GM18909 (cell line): ENCODE measurements around the gene KLHDC8A.
"Not testable (repeated sequence)": the region's sequence is repeated elsewhere in the genome, so short reads cannot be mapped to it uniquely, and the experiment has no call there.

ENCODE experiments used
- ATAC-seq: cut with Tn5 transposase; IDR thresholded peaks from one replicate; pipeline ENCODE4 v1.9.1; 2021; ENCODE audit warnings: mild to moderate bottlenecking; ENCODE audit not compliant: unreplicated experiment, poor library complexity

The KLHDC8A gene, protein sequence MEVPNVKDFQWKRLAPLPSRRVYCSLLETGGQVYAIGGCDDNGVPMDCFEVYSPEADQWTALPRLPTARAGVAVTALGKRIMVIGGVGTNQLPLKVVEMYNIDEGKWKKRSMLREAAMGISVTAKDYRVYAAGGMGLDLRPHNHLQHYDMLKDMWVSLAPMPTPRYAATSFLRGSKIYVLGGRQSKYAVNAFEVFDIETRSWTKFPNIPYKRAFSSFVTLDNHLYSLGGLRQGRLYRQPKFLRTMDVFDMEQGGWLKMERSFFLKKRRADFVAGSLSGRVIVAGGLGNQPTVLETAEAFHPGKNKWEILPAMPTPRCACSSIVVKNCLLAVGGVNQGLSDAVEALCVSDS

DNA sequence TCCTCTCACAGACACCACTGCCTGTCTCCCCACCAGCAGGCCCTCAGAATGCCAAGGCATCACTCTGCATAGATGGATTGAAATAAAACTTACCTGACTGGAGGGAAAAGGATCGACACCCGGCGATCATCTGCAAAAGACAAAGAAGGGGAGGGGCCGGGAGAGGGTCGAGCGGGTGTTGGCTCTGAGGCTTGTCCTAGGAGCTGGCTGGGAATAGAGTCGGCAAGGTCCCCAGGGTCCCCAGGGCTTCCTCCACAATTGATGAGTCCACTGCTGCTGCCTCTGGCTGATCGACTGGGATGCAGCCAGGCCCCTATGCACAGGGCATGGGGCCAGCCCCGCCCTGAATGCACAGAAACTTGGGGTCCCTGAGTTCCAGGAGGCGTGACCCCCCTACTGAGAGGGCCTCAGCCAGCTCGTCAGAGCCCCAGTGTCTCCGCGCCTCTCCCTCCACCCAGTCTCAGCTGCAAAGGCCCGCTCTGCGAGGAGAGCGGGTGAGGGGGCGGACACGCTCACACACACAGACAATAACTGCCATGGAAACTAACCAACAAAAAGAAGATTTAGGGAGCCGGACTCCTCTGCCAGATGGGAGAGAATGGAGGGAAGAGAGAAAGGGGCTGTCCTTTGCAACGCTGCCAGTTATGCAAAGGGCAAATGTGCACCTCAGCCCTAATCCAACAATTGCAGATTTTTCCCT lies at the start of gene KLHDC8A:
Gene KLHDC8A (minus strand): TSS at position 483 of the 700 bp plus-strand sequence. CDS start 13,318 bp downstream, outside the sequence.
- no peak for ATAC-seq

- ATAC-seq = not testable (repeated sequence)
Observed at GRCh38 chr1:205406252-205406651, 49.5 kb upstream of the KLHDC8A start.

DNA sequence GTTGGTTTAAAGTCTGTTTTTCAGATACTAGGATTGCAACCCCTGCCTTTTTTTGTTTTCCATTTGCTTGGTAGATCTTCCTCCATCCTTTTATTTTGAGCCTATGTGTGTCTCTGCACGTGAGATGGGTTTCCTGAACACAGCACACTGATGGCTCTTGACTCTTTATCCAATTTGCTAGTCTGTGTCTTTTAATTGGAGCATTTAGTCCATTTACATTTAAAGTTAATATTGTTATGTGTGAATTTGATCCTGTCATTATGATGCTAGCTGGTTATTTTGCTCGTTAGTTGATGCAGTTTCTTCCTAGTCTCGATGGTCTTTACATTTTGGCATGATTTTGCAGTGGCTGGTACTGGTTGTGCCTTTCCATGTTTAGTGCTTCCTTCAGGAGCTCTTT lies 47.8 kb upstream of the KLHDC8A start:
- ATAC-seq = not testable (repeated sequence)

GRCh38 chr1:205398586-205398985 lies 41.9 kb upstream of the KLHDC8A start:
- ATAC-seq = no peak

DNA sequence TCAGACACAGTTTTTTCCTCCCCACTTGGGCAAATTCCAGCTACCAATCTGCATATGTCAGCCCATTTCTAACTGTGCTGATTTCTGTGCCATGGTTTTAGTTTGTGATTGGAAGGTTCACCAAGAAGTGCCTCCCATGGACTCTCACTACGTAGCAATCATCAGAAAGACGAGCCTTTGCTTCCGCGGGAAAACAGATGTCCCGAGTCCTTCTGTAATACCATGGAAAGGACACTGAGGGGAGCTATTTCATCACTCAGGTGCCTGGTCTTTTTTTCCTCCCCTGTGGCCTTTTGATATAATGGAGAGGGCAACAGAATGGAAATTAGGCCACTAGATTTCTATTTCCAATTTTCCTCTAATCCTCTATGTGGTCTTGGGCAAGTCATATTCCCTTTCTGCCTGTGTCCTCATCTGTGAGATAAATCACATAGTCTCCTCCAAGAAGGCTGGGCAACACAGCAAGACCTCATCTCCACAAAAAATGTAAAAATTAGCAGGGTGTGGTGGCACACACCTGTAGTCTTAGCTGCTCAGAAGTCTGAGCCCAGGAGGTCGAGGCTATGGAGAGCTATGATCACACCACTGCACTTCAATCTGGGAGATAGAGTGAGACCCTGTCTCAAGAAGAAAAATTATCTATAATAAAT lies 40.4 kb upstream of the KLHDC8A start:
- no peak for ATAC-seq

GRCh38 chr1:205395616-205396015 lies 38.9 kb upstream of the KLHDC8A start:
- no peak for ATAC-seq

GRCh38 chr1:205392650-205393049 lies 35.9 kb upstream of the KLHDC8A start:
- ATAC-seq = no peak

- ATAC-seq = no peak
Observed at GRCh38 chr1:205391386-205391785, 34.7 kb upstream of the KLHDC8A start.

- no peak for ATAC-seq
Observed at GRCh38 chr1:205387845-205388244, 31.1 kb upstream of the KLHDC8A start.

DNA sequence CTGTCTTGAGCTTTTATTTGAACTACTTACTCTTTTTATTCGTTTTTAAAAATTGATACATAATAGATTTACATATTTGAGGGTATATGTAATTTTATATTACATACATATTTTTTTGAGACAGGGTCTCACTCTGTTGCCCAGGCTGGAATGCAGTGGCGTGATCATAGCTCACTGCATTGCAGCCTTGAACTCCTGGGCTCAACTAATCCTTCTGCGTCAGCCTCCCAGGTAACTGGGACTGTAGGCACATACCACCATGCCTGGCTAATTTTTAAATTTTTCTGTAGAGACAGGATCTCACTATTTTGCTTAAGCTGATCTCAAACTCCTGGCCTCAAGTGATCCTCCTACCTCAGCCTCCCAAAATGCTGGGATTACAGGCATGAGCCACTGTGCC lies 26.3 kb upstream of the KLHDC8A start:
- ATAC-seq = not testable (repeated sequence)

DNA sequence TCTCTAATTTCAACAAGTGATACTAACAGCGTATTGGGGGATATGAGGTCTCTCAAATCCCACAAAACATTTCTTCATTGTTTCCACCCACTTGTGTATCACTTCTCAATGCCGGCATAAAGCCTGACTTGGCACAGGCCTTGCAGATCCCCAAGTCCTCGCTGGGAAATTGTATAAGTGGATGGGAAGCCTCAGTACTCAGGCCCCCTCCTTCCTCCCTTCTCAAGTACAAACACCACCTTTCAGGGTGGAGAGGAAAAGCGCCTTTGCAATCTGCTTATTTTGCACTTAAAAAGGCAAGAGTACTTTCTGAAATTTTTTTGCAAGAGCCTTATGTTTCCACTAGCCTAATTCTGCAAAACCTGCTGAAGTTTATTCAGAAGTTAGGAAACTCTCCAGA lies 25.8 kb upstream of the KLHDC8A start:
- no peak for ATAC-seq

DNA sequence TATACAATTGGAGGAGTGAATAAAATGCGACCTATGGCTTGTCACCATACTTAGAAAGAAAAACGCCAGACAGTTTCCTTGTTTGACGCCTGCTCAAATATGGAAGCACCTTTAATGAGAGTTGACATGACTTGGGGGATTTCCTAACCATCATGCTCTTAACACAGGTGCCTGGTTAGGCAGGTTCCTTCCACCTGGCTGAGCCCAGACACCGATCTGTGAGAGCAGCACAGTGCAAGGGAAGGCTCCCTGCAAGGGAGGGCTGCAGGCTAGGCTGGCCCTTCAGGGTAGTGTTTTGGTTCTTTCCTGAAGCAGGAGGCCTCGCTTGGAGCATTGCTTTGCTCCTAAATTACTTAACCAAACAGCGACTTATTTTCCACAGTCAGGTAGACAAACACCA lies 24.6 kb upstream of the KLHDC8A start:
- ATAC-seq = no peak

- no peak for ATAC-seq
Observed at GRCh38 chr1:205380882-205381281, 24.2 kb upstream of the KLHDC8A start.

GRCh38 chr1:205379056-205379455 lies 22.3 kb upstream of the KLHDC8A start:
- no peak for ATAC-seq

- ATAC-seq = no peak
Observed at GRCh38 chr1:205377355-205377754, 20.6 kb upstream of the KLHDC8A start.

DNA sequence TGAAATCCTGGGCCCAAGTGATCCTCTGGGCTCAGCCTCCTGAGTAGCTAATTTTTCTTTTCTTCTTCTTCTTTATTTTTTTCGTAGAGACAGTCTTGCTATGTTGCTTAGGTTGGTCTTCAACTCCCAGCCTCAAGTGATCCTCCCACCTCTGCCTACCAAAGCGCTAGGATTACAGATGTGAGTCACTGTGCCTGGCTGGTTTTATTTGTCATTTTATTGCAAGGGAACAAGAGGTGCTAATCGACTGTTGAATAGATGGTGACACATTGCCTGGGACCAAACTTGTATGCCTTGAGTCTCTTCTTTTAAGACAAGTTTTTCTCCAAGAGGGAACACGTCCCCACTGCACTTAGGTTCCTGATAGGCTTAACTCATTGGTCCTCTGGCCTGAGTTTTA lies 20.0 kb upstream of the KLHDC8A start:
- no peak for ATAC-seq

DNA sequence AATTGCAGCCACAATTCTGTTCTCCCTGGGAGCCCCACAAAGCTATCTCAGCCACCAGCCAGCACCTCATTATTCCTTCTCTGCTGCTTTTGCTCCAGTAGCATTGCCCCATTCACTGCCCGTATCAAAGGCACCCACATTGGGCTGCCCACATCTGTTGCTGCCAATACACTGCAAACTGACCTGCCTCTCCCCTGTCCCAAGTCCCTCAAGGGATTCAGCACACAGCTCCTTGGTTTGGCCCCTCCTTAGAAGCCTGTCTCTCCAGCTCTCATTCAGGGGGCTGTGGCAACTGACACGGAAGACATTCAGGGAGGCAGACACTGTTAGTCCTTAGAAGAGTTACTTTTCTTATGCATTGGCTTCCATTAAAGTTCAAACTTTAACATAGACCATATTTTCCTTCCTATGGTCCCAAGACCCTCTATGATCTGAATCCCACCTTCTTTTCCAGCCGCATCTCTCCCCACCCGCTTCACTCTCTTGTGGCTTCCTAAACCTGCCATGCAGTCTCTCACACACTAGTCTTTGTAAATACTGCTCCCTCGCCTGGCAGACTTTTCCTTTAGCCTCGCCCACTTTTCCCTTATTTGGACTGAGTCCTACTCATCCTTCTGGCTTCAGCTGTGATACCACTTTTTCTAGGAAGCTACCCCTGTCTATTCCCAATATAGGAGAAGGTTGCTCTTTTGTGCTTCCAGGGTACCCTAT lies 19.3 kb upstream of the KLHDC8A start:
- ATAC-seq = no peak

DNA sequence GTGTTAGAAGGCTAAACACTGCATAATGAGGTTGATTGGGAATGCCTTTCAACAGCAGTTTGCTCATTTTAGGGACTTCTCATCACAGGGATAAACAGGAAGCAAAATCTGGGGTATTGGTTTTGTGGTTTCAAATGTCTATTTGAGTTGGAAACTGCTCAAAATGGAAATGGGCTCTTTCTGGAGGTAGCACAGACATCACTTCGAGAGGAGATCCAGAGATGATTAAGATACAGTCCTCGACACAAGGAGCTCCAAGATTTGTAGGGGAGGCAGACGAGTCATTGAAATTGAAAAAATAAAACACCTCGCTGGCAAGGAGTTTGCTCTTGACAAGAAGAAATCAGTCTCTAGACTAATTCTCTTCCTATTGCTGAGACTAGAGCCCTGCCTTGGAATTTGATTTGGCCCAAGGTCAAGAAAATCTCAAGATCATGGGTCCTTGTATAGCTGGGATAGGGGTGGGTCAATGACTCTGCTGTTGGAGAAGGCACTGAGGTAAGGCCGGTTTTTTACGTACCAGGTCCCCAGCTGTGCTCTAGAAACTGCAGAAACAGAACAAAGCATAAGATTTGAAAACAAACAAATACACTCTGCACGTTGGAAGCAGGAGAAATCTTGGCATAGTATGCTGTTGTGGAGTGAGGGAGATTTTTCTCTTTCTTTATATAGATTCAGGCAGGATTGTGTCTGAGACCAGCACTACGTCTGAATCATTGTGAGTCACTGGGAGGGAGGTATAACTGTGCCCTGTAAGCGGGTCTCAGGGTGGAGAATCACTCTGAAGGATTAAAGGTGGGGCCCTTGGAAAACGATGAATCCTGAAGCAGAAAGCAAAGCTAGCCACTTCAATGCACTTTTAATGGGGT lies 17.7 kb upstream of the KLHDC8A start:
- ATAC-seq = no peak

GRCh38 chr1:205373798-205374175 lies 17.1 kb upstream of the KLHDC8A start:
- ATAC-seq = no peak
